ENCODE measurements around the gene FBXW9. TPM values are rescaled to one million over a fixed set of nuclear protein-coding genes. Genes with fewer than 3 reads are reported as not detected.

FBXW9 gene
- total and polyA plus RNA-seq, 2 of the 8 experiments (the other 6 are each of a cell fraction or from before 2014, with no cell fraction given), result 10.8 to 30.1 TPM

DNA sequence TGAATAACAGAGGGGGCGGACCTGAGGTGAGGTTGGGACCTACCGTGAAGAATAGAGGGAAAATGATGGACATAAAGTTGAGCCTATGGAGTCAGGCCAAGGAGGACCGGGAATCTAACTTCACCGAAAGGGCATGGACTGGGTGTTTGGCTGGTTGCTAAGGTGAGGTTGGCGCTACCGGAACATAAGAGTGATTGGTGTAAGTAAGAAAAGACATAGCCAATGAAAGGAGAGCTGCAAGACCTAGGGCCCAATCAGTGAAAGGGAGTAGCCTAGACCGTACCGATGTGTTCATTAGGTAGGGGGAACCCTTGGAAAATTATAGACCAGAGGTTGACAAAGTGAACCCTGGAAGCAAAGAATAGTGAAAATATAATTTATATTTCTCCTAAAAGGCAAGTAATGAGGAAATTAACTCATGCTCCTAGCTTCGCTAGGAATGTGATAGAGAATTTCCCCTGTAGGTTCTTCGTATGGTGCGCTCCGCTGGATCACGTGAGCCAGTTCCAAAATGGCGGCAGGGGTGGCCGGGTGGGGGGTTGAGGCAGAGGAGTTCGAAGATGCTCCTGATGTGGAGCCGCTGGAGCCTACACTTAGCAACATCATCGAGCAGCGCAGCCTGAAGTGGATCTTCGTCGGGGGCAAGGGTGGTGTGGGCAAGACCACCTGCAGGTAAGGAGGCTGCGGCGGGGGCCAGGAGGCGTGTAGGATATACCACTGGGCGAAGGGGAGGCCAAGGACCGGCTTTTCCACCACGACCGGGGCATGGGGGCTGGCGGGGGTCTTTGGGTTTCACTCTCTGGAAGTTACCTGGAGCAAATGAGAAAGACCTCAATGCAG, 40.8 kb upstream of the FBXW9 start, which contains the start of gene GET3 (continued):
- TF ChIP-seq CHD7 (IDR thresholded peaks at IDR 0.05; ENCODE audit: insufficient replicate concordance, low read length) (no peak), NRF1 (IDR thresholded peaks at IDR 0.05; ENCODE audit: low read depth, low read length) (no peak), RNF2 (IDR thresholded peaks at IDR 0.05; ENCODE audit: borderline replicate concordance, low read depth, low read length, missing control alignments, poor library complexity, severe bottlenecking) (no peak), CREB1 (IDR thresholded peaks at IDR 0.05) (no peak), FOSL1 (IDR thresholded peaks at IDR 0.05; ENCODE audit: insufficient read depth, low read depth, low read length) (no peak), PHF8 (conservative IDR thresholded peaks at IDR 0.05; ENCODE audit: low read depth, low read length) (peak; percentile 98), GABPA (IDR thresholded peaks at IDR 0.05; ENCODE audit: borderline replicate concordance, insufficient read depth, low read length) (no peak), USF2 (IDR thresholded peaks at IDR 0.05; ENCODE audit: low read length) (peak; percentile 93)

Measured in H1 (cell line).